ENCODE data around the gene RASA3.
A peak's percentile ranks its signal among the peaks of the same experiment; 100 is the strongest.
"Not testable (repeated sequence)": the region's sequence is repeated elsewhere in the genome, so short reads cannot be mapped to it uniquely, and the experiment has no call there.

The RASA3 gene, protein sequence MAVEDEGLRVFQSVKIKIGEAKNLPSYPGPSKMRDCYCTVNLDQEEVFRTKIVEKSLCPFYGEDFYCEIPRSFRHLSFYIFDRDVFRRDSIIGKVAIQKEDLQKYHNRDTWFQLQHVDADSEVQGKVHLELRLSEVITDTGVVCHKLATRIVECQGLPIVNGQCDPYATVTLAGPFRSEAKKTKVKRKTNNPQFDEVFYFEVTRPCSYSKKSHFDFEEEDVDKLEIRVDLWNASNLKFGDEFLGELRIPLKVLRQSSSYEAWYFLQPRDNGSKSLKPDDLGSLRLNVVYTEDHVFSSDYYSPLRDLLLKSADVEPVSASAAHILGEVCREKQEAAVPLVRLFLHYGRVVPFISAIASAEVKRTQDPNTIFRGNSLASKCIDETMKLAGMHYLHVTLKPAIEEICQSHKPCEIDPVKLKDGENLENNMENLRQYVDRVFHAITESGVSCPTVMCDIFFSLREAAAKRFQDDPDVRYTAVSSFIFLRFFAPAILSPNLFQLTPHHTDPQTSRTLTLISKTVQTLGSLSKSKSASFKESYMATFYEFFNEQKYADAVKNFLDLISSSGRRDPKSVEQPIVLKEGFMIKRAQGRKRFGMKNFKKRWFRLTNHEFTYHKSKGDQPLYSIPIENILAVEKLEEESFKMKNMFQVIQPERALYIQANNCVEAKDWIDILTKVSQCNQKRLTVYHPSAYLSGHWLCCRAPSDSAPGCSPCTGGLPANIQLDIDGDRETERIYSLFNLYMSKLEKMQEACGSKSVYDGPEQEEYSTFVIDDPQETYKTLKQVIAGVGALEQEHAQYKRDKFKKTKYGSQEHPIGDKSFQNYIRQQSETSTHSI

DNA sequence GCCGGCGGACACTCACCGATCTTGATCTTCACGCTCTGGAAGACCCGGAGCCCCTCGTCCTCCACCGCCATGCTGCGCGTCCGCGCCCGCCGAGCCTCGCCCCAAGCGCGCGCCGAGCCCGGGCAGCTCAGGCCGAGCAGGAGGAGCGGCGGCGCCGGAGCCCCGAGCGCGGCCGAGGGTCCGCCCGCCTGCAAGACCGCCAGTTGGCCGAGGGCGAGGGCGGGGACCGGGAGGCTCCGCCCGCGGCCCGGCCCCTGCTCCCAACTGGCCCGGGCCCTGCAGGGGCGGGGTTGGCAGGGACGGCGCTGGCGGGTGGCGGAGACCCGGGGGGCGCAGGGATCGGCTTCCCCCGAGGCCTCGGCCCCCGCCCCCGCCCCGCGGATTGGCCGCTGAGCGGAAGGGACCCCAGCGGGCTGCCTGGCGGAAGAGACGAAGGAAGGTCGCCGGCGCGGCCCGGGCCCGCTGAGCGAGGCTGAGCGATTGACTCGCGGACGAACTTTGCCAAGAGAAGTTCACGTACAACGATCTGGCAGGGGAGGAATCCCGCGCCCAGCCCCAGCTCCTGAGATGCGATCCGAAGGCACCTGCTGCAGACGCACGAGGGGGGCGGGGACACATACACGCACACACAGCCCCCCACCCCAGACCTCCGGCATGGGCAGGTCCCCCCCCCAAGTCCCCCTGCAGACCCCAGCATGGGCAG, at the start of gene RASA3:
Gene RASA3, minus strand, starts transcription at position 205 of the 703 bp plus-strand sequence. Its CDS starts 134 bp downstream, at position 71.
- peak; percentile 65 for DNase-seq

GRCh38 chr13:114179087-114179658, 46.8 kb upstream of the RASA3 start, which contains the start of gene CFAP97D2:
Gene CFAP97D2 (plus strand): TSS chr13:114179257. CDS start chr13:114179331, 74 bp downstream.
- no peak for DNase-seq

- DNase-seq = no peak
Observed at GRCh38 chr13:114177245-114178010, 45.0 kb upstream of the RASA3 start.

DNA sequence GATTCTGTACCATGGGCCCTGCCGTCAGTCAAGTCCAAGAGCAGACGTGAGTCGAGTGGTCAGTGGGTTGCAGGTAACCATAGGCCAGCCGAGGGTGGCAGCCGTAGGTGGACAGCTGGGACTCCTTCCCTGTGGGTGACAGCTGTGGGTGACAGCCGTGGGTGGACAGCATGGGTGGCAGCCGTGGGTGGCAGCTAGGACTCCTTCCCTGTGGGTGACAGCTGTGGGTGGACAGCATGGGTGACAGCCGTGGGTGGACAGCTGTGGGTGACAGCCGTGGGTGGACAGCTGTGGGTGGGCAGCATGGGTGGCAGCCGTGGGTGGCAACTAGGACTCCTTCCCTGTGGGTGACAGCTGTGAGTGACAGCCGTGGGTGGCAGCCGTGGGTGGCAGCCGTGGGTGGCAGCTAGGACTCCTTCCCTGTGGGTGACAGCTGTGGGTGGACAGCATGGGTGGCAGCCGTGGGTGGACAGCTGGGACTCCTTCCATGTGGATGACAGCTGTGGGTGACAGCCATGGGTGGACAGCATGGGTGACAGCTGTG, 44.0 kb upstream of the RASA3 start:
- not testable (repeated sequence) for DNase-seq

DNA sequence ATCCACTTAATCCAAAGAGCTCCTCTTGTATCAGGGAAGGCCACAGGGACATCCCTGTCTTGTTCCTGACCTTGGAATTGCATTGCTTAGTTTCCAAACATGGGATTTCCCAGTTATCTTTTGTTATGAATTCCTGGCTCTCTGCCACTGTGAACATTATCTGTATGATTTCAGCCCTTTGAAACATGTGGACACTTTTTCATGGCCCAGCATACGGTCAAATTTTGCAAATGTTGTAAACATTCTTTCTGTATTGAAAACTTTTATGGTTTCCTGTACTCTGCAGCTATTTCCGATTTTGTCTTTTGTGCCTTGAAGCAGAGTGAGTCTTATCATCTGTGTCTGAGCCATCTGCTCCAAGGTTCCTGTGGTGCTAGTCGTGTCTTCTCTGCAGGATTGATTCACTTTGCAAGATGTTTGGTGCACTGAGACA, 42.1 kb upstream of the RASA3 start:
- no peak for DNase-seq

- no peak for DNase-seq
Observed at GRCh38 chr13:114173745-114174144, 41.3 kb upstream of the RASA3 start.

DNA sequence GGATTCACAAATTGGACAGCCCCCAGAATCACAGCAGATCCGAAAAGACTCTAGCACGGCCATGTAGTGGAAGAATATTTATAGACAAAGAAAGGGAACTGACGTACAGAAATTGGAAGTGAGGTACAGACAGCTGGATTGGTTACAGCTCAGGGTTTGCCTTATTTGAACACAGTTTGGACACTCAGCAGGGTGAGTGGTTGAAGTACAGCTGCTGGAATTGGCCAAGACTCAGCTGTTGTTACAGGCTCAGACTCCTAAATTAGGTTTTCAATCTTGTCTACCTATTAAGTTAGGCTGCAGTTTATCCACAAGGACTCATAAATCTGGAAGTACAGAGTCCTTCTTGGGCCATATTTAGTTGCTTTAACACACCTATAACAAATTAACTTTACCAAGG, 40.8 kb upstream of the RASA3 start:
- DNase-seq = no peak

DNA sequence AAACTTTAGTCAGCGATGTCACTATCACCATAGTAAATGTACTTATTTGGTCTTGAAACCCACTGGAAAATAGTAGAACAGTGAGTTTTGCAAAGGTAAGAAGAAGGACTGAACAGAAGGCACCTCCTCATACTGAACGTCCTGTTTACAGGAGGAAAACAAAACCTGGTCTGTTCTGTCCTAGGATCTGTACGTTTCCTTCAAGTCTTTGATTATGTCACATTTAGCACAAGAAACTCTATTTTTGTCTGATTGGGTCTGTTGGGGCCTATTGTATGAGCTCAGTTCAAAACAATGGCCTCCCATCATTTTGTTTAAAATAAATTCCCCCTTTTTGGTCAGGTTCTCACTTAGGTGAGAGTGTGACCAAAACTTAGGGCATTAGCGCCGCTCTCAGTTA, 35.5 kb upstream of the RASA3 start:
- no peak for DNase-seq

- no peak for DNase-seq
Observed at GRCh38 chr13:114167426-114167825, 35.0 kb upstream of the RASA3 start.

DNA sequence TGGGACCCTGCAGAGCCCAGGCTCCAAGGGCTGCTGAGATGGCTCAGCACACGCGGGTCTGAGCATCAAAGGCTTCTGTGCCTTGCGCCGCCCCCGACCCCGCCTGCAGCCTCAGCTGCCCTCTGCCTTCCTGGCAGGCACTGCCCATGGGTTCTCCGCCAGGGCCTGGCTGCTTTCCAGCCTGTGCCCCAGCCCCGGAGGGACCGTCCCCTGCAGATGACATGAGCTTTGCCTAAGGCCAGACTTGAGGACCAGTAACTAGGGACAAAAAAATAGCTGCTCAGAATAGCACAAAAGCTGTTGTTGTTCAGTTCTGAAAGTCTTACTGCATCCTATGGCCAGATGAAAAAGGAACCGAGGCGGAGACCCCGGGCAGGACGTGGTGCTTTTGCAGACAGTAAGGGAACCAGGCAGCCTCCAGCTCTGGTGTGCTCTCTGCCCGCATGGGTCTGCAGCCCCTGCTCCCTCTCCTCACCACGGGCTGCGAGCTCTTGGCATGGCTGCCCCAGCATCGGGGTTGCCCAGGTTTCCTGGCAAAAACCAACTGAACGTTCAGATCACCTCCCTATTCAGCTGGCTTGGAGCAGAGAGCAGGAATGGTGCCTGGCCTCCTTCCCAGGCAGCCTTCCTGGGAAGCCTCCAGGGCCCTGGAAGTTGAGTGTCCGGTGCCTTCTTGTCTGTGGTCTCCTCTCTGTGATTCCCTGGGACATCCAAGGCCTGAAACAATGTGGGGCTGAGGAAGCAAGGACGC, 34.1 kb upstream of the RASA3 start:
- DNase-seq = no peak

DNA sequence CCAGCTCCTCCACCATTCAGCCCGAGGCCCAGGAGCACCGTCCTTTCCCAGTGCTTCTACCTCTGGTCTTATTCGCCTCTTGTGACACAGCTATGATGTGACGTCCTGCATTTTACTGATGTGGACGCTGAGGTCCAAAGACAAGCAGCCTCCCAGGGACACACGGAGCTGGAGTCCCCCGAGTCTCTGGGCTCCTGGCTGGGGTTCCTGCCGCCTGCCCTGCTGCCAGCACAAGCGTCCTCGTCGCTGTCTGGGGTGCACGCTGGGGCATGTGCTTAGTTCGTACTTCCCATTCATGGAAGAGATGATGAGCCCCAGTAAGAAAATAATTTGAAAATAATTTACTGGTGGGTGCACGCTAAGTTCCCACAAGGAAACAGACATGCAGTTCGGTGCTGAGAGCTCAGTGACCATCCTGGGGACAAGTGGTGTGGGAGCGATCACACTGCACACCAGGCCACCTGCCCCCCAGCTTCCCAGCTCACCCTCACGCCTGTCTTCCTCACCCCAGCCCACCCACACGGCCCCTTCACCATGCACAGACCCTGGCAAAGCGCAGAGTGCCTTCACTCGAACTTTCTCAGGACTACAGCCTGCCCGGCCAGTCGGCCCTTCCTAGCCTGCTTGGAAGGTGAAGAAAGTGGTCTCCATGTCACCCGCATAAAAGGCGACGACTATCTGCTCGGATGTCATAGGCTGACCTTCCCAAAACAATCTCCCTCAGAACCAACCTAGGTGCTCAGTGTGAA, 32.4 kb upstream of the RASA3 start:
- DNase-seq = no peak

DNA sequence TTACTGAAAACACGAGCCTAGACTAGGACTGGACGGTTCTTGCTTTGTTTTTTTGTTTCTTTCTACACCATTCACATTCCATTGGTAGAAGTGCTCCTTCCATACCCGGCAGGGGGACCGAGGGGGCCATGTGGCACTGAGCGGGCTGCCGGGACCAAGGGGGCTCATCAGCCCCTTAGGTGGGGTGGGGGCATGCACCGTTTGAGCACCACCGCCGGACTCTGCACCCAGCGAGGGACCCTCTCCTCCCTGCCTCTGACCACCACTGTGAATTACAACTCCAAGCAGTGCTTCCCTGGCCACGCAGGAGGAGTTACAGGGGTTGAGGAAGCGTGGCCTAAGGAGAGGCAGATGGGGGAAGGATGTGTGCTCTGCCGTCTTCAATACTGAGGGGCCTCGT, 31.6 kb upstream of the RASA3 start:
- no peak for DNase-seq

GRCh38 chr13:114162533-114162922, 30.1 kb upstream of the RASA3 start:
- no peak for DNase-seq

- DNase-seq = peak; percentile 30
Observed at GRCh38 chr13:114161644-114162532, 29.5 kb upstream of the RASA3 start.

DNA sequence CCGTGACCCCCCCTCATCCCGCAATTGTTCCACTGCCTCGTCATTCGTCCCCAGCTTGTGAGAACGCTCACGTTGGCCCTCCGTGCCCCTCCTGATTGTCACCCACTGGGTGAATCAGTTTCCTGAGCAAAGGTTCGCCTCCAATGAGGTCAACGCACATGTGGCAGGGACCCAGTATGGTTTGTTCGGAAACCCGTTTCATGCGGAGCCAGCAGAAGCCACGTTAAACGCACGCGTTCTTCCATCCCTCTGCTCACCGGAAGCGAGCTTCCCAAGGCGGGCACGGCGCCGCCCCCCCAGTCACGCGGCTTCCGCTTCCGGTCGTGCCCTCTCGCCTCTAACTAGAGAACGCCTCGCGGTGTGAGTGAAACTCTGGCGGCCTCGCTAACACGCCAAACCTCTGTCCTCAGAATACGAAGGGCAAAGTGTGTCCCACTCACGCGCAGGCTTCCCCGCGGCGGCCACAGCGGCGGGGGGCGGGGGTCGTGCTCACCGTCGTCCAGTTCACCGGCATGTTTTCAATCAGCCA, 28.7 kb upstream of the RASA3 start:
- peak; percentile 34 for DNase-seq

- DNase-seq = not testable (repeated sequence)
Observed at GRCh38 chr13:114158869-114159666, 26.6 kb upstream of the RASA3 start.

DNA sequence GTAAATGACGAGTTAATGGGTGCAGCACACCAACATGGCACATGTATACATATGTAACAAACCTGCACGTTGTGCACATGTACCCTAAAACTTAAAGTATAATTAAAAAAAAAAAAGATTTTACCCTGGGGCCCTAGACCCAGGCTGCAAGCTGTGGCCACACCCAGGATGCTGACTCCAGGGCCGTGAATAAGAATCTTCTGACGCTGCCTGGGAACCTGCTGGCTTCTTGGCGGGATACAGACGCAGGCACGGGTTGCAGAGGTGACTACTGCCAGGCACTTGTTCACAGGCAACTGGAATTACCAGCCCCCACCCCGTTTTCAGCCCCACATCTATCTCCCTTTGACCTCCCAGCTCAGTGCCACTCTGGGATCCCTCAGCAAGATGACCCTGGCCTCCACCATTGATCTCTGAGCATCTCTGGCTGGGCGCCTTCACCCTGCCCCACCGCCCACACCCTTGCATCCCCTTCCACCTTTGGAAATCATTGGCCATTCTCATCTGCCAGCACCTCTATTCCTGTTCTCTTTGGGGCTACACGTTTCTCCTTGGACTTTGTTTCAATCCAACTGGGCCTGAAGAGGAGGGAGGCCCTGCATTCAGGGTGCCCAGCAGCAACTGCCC, 25.6 kb upstream of the RASA3 start:
- DNase-seq = no peak

Measured in activated naive CD4-positive, alpha-beta T cell treated with Interleukin-2 at 50 U/mL for 16 hours (primary cell).